ENCODE results near the gene RNASE11.
A peak's percentile ranks its signal among the peaks of the same experiment; 100 is the strongest.

Gene RNASE11

DNA sequence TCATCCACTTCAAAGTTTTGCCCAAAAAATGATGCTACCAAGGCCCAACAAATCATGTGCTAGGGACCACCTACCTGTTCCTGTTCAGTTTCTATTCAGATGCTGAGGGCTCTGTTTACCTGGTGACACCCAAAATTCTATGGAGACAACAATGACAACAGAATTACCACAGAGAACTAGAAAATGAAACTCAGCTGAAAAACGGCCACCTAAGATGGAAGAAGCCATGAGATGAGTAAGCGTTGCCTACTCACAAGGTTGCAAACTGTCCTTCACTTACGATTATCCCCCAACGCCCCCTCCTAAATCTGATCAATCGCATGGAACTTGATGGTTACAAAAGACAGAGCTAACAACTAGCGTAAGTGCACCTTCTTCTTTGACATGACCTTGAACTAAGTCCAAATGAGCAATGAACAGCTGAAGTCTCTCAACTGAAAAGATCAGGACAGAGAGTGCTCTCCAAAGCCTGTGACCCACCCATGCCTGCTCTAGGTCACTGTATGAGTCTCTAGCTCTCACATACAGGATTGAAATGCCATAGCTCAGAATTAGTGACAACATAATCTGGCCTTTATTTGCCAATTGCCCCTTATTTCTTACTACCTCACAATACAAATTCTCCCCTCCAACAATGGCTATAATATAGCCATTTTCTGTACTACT, at the start of gene RNASE11:
TSS of gene RNASE11 (minus strand) at position 513 of the 666 bp plus-strand sequence.
- Mint-ChIP-seq H3K27ac (no peak within 1 kb of the TSS), H3K4me3 (no peak within 1 kb of the TSS), H3K9me3 (peaks cover 3% of the 10 kb centered on the region), H3K36me3 (ENCODE audit: low read depth) (no peaks in the 10 kb centered on the region), H3K4me1 (ENCODE audit: low read depth) (peaks cover 5% of the 10 kb centered on the region), H3K27me3 (peaks cover 2% of the 10 kb centered on the region)
- DNase-seq = no peak

DNA sequence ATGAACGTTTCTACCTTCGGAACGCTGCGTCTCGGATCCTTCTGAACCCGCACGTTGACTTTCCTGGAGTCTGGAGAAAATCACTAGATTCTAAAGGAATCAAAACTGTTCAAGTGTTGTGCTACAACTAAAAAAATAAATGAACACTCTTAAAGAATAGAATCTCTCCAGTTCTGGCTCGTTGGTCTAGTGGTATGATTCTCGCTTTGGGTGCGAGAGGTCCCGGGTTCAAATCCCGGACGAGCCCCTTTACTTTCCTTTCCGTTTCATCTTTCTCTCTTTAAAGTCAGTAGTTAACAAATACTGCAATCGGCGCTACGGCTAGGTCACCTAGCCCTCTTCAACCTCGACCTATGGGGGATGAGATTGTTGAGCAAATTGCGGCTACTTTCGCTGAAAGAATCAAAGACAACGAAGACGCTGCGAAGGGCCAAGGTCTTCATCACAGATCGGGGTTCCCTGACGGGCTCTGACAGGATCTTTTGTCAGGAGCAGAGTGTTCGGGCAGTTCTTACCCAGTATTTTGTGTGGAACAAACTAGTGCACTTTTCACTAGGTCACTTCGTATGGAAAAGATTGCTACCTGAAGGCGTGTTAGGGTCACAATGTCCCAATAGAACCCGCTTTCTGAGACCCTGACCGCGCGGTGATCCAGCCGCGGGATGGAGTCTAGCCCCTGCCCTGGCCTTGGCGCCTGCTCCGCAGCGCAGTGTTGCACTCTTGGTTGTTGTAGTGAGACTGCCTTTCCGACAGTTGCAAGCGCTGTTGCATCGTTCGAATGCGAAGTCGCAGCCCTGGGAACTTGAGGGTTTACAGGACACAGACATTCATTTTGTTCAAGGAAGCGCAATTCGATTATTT, 45.3 kb upstream of the RNASE11 start:
- Mint-ChIP-seq H3K27me3 (peaks cover 48% of the 10 kb centered on the region), H3K4me3 (peak overlapping the region; percentile 80), H3K36me3 (ENCODE audit: low read depth) (no peaks in the 10 kb centered on the region), H3K9me3 (peaks cover 6% of the 10 kb centered on the region), H3K4me1 (ENCODE audit: low read depth) (peaks cover 49% of the 10 kb centered on the region), H3K27ac (peak overlapping the region; percentile 94)
- peak; percentile 82 for DNase-seq

DNA sequence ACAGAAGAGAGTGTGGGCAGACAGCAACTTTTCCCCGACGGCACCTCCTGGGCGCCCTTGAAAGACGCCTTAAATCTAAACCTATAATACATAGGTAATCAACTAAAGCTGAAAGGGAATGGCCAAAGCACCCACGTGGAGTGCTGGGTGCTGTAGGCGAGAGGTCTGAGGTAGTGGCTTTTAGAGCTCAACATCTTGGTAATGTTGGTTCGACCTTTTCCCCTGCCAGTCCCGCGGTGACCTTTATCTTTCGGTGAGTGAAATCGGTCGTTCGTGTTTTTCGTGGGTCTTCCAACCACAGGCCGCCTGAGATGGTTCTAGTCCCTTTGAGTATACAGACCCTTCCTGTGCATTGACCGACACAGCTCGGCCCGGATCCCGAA, 44.6 kb upstream of the RNASE11 start:
- peaks cover 6% of the 10 kb centered on the region for H3K9me3 Mint-ChIP-seq
- H3K4me3 Mint-ChIP-seq = peak overlapping the region; percentile 80
- DNase-seq = no peak
- H3K27ac Mint-ChIP-seq = peak overlapping the region; percentile 94
- peaks cover 55% of the 10 kb centered on the region for H3K4me1 Mint-ChIP-seq (ENCODE audit: low read depth)
- H3K27me3 Mint-ChIP-seq = peaks cover 54% of the 10 kb centered on the region
- no peaks in the 10 kb centered on the region for H3K36me3 Mint-ChIP-seq (ENCODE audit: low read depth)

DNA sequence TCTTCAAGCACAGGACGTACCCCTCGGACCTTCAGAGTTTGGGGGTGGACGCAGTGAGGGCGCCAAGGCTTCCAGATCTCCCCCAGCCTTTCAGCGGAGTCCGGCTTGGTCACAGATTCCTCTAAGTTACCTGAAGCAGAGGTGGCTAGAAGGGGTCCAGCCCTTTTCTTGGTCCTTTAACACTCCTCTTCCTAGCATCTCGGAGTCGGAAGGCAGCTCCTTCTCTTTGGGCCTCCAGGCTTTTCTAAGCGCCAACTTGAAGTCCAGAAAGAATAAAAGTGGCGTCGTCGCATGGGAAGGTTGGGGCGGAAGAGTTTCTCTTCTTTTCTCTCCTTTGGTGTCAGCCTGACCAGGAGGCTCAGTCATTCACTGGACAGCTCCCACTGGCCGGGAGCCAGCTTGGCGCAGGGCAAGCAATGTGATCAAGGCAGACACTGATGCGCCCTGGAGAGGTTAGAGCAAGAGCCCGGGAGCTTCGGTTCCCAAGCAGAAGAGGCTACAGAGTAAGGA, 44.1 kb upstream of the RNASE11 start:
- H3K27ac Mint-ChIP-seq = peak overlapping the region; percentile 39
- H3K36me3 Mint-ChIP-seq (ENCODE audit: low read depth) = no peaks in the 10 kb centered on the region
- peaks cover 60% of the 10 kb centered on the region for H3K4me1 Mint-ChIP-seq (ENCODE audit: low read depth)
- peaks cover 6% of the 10 kb centered on the region for H3K9me3 Mint-ChIP-seq
- DNase-seq = no peak
- H3K27me3 Mint-ChIP-seq = peaks cover 56% of the 10 kb centered on the region
- H3K4me3 Mint-ChIP-seq = peak overlapping the region; percentile 80

DNA sequence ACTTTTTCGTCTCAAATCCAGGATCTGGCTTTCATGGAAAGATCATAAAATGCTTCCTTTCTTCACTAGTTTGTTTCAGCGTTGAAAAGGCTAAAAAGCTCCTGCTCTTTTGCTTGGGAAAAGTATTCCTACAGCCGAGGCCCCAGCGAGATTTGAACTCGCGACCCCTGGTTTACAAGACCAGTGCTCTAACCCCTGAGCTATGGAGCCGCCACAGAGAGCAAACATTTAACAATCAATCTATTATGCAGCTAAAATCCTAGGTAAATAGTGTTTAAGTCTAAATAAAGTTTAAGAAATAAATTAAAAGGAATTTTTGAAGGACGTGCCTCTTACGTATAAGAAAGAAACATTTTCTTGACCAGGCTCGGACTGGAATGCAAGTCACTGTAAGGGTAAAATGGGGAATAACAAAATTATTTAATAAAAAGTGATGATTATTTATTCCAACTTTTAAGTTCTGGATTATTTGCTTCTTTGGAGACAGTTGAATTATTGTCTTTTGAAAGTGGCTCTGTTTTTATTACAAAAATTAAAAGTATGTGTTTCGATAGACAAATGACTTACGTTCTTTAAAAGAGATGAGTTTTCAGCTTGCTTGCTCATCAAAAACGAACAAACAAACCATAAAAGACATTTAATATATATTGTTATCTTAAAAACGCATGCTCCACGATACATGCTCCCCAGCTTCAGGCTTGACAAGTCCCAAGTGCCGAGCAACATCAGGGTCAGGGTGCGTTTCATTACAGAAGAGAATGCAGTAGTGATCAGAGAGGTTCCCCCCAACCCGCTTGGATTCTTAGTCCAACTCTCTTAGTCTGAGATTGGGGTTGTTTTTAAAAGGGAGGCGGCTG, 43.5 kb upstream of the RNASE11 start:
- Mint-ChIP-seq H3K9me3 (peaks cover 6% of the 10 kb centered on the region), H3K27ac (peak overlapping the region; percentile 93), H3K36me3 (ENCODE audit: low read depth) (no peaks in the 10 kb centered on the region), H3K4me3 (peak overlapping the region; percentile 80), H3K27me3 (peaks cover 59% of the 10 kb centered on the region), H3K4me1 (ENCODE audit: low read depth) (peaks cover 67% of the 10 kb centered on the region)
- DNase-seq = peak; percentile 72

DNA sequence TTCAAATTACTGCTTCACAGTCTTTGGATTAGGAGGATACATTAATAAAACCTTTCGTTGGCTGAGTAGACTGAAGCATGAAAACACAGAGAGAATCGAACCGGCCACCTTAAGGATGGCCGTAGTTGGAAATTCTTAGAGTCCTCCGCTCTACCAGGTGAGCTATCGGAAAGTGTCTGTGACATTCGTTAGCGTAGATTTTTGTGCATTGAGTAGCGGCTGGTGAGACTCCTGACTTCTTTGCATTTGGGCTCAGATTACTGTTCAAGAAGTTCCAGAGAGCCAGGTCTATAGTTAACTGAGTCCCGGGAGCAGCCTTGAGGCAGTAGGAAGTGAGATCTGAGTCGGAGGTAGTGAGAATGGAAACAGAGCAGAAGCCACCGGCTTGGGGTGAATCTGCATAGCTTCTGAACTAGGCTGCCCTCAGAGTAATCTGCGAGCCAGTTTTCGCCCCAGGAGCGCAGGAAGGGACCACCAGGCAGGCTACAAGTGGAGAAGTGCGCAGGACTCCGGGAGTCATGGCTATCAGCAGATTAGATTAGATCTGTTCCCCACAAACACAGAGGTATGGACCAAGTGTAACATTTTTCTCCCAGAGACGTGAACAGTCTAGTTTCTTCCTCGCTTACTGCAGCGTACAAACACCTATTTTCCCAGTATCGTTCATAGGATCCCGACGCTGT, 42.7 kb upstream of the RNASE11 start:
- H3K36me3 Mint-ChIP-seq (ENCODE audit: low read depth) = no peaks in the 10 kb centered on the region
- H3K4me3 Mint-ChIP-seq = peak overlapping the region; percentile 80
- peak; percentile 65 for DNase-seq
- peaks cover 59% of the 10 kb centered on the region for H3K27me3 Mint-ChIP-seq
- peaks cover 6% of the 10 kb centered on the region for H3K9me3 Mint-ChIP-seq
- H3K4me1 Mint-ChIP-seq (ENCODE audit: low read depth) = peaks cover 73% of the 10 kb centered on the region
- H3K27ac Mint-ChIP-seq = peak overlapping the region; percentile 93

DNA sequence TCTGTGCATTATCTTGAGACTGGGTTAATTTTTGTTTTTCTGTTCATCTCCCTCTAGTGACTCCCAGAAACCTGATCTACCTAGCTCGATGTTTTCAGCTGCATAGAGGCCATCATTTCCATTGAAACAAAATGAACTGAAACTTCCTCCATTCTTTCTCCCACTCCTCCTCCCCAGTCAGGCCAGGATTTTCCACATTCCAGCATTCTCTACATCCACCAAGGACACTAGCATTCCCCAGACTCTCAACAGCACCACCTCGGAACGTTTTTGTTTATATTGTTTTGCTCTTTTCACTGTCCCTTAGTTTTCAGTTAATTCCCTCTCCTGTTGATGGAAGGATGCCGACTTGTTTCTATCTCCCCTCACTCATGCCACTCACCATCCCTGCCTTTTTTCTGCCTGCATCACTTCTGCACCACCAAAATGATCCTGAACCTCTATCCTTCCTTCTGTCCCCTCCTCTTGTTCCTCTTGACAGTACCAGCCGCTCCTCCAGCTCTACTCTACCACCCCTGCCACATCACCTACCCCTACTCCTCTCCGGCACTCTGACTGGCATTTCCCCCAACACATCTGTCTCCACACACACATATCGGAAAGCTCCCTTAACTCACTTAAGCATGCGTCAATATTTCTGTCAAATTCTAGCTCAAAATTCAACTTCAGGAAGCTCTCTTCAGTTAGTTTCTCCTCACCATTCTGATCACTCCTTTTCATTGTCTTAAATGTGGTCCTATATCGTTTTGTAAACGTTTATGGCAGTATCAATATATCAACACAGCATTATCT, 40.5 kb upstream of the RNASE11 start:
- Mint-ChIP-seq H3K27me3 (peaks cover 56% of the 10 kb centered on the region), H3K4me3 (no peak overlapping the region), H3K36me3 (ENCODE audit: low read depth) (no peaks in the 10 kb centered on the region), H3K27ac (no peak overlapping the region), H3K9me3 (no peaks in the 10 kb centered on the region), H3K4me1 (ENCODE audit: low read depth) (peaks cover 81% of the 10 kb centered on the region)
- no peak for DNase-seq

DNA sequence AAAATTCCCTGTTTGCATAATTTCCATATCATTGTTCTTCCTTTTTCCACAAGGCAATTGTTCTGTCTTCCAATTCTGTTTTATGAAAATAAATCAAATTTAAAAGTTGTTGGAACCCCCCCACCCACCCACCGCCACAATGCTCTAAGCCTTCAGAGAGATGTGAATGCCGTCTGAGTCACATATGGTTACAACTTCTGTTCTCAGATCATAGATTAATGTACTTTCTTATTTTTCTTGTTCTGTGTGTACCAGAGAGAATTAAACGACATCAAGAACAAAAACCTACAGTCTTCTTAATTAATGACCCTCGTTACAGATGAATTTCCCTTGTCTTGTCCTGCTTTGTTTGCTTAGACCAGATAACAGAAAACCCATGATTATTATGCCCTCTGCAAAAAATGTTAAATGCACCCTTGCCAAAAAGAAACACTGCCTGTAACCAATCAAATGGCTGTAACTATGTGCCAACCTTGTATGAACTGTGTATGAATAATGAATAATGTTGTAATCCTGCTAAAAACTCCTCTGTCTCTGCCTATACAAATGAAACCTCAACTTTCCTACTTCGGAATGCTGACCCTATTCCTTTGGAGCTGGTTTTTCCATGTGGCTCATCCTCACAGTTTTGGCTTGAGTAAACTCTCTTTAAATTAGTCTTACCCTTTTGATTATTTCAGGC, 39.7 kb upstream of the RNASE11 start:
- Mint-ChIP-seq H3K4me1 (ENCODE audit: low read depth) (peaks cover 81% of the 10 kb centered on the region), H3K27me3 (peaks cover 55% of the 10 kb centered on the region), H3K9me3 (no peaks in the 10 kb centered on the region), H3K27ac (no peak overlapping the region), H3K4me3 (no peak overlapping the region), H3K36me3 (ENCODE audit: low read depth) (no peaks in the 10 kb centered on the region)
- no peak for DNase-seq

DNA sequence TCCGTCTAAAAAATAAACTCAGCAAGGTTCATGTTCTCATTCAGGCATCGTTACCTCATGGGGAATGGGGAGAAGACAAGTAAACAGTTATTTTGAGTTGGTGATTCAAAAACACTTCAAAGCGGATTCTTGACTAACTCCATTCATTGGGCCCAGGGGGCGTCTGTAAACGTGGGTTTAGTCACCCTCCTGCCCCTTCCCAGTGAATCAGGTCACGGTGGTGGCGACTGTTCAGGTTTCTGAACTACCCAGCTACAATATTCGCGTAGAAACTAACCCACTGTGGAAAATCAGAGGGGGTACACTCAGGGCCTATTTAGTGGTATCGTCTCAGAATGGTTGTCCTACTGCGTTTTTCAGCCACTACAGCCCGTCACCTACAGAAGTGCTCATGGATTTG, 38.5 kb upstream of the RNASE11 start:
- H3K4me3 Mint-ChIP-seq = peak overlapping the region; percentile 74
- no peaks in the 10 kb centered on the region for H3K9me3 Mint-ChIP-seq
- H3K27ac Mint-ChIP-seq = no peak overlapping the region
- H3K4me1 Mint-ChIP-seq (ENCODE audit: low read depth) = peaks cover 74% of the 10 kb centered on the region
- H3K27me3 Mint-ChIP-seq = peaks cover 55% of the 10 kb centered on the region
- H3K36me3 Mint-ChIP-seq (ENCODE audit: low read depth) = no peaks in the 10 kb centered on the region
- DNase-seq = no peak

DNA sequence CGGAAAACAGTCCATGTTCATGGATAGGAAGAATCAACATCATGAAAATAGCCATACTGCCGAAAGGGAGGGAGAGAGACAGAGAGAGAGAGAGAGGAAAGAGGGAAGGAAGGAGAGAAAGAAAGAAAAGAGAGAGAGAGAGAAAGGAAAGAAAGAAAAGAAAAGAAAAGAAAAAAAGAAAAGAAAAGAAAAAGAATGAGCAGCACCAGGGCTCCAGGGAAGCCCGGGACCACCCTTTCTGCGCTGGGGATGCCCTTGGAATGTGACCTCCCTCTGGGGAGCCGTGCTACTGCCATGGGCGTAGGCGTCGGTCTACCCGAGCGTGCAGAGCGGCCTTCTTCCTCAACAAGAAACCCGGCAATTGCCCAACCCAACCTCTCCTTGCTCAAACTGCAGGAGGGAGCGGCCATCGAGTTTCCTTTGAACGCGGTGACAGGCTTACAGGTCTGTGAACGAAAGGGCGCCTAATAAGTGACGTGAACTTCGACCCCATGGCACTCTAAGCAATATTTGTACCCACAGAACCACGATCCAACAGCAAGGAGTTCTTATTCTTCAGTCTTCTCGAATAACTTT, 36.8 kb upstream of the RNASE11 start:
- H3K36me3 Mint-ChIP-seq (ENCODE audit: low read depth) = no peaks in the 10 kb centered on the region
- peak; percentile 58 for DNase-seq
- H3K27me3 Mint-ChIP-seq = peaks cover 61% of the 10 kb centered on the region
- H3K4me3 Mint-ChIP-seq = peak overlapping the region; percentile 74
- no peaks in the 10 kb centered on the region for H3K9me3 Mint-ChIP-seq
- H3K4me1 Mint-ChIP-seq (ENCODE audit: low read depth) = peaks cover 61% of the 10 kb centered on the region
- peak overlapping the region; percentile 93 for H3K27ac Mint-ChIP-seq

DNA sequence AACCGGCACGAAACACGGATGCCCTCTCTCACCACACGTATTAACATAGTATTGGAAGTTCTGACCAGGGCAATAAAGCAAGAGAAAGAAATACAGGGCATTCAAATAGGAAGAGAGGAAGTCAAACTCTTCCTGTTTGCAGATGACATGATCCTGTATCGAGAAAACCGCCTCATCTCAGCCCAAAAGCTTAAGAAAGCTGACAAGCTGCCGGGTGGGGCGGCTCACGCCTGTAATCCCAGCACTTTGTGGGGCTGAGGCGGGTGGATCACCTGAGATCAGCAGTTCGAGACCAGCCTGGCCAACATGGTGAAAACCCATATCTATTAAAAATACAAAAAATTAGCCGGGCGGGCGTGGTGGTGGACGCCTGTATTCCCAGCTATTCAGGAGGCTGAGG, 36.0 kb upstream of the RNASE11 start:
- peak overlapping the region; percentile 13 for H3K27ac Mint-ChIP-seq
- H3K36me3 Mint-ChIP-seq (ENCODE audit: low read depth) = no peaks in the 10 kb centered on the region
- H3K9me3 Mint-ChIP-seq = no peaks in the 10 kb centered on the region
- peaks cover 57% of the 10 kb centered on the region for H3K27me3 Mint-ChIP-seq
- peaks cover 58% of the 10 kb centered on the region for H3K4me1 Mint-ChIP-seq (ENCODE audit: low read depth)
- no peak for DNase-seq
- H3K4me3 Mint-ChIP-seq = peak overlapping the region; percentile 74

DNA sequence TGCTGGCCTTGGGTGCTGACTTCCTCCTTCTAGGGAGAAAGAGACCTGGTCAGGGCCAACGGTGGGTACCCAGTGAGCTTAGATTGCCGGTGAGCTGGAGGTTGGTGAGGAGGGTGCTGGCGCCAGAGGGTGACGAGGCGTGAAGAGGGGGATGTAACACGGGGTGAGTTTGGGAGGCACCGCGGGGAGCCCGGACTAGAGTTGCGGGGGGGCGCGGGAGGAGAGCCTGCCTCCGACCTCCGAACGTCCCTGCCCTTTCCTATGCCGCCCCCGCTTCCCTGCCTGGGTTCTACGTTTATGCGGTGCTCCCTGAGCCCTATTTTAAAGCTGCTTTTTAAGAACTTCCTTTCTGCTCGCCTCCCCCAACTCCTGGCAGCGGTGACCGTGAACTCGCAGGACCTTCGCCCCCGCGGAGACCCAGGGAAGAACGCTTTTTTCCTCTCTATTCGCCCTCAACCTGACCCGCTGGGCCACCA, 35.1 kb upstream of the RNASE11 start:
- Mint-ChIP-seq H3K36me3 (ENCODE audit: low read depth) (no peaks in the 10 kb centered on the region), H3K4me3 (peak overlapping the region; percentile 49), H3K9me3 (no peaks in the 10 kb centered on the region), H3K27ac (no peak overlapping the region), H3K4me1 (ENCODE audit: low read depth) (peaks cover 55% of the 10 kb centered on the region), H3K27me3 (peaks cover 48% of the 10 kb centered on the region)
- no peak for DNase-seq

Measured in activated T-cell treated with anti-CD3 and anti-CD28 coated beads, Interleukin-2, amount 50 U/mL, for 24 hours (primary cell).